ENCODE data around the gene MMP28. TPM values are rescaled to one million over a fixed set of nuclear protein-coding genes. Genes with fewer than 3 reads are reported as not detected.

MMP28 gene, protein sequence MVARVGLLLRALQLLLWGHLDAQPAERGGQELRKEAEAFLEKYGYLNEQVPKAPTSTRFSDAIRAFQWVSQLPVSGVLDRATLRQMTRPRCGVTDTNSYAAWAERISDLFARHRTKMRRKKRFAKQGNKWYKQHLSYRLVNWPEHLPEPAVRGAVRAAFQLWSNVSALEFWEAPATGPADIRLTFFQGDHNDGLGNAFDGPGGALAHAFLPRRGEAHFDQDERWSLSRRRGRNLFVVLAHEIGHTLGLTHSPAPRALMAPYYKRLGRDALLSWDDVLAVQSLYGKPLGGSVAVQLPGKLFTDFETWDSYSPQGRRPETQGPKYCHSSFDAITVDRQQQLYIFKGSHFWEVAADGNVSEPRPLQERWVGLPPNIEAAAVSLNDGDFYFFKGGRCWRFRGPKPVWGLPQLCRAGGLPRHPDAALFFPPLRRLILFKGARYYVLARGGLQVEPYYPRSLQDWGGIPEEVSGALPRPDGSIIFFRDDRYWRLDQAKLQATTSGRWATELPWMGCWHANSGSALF
- total RNA-seq (10 to 100 TPM in 1 of 9 donors, 1 to 10 TPM in 7, under 1 TPM in 1; 0.67 to 11.1 (median 4.8) TPM), polyA plus RNA-seq (1 to 10 TPM in 2 of 3 donors, under 1 TPM in 1; 0.97 to 7.4 (median 4.3) TPM)
- long read RNA-seq, donor 1 = 0 reads
- long read RNA-seq, donor 2 = 0 reads
- long read RNA-seq, donor 3, partial matches to known transcripts = 0 of 1 reads
- long read RNA-seq, donor 3, other reads (novel, unspliced or antisense) = 0 of 1 reads
- long read RNA-seq, donor 4 = 0 reads
- long read RNA-seq, donor 5, transcript MMP28-201 (8 exons, 1,928 nt) = major isoform, 9 of 18 reads
- long read RNA-seq, donor 5, partial matches to known transcripts = 5 of 18 reads
- long read RNA-seq, donor 5, other reads (novel, unspliced or antisense) = 2 of 18 reads
- long read RNA-seq, donor 6, partial matches to known transcripts = 0 of 4 reads
- long read RNA-seq, donor 6, other reads (novel, unspliced or antisense) = 1 of 4 reads
- long read RNA-seq, donor 7 = 0 reads
- long read RNA-seq, donor 8 = 0 reads
- long read RNA-seq, donor 9 = 0 reads
- long read RNA-seq, donor 10, partial matches to known transcripts = 69 of 69 reads
- long read RNA-seq, donor 10, other reads (novel, unspliced or antisense) = 0 of 69 reads

DNA sequence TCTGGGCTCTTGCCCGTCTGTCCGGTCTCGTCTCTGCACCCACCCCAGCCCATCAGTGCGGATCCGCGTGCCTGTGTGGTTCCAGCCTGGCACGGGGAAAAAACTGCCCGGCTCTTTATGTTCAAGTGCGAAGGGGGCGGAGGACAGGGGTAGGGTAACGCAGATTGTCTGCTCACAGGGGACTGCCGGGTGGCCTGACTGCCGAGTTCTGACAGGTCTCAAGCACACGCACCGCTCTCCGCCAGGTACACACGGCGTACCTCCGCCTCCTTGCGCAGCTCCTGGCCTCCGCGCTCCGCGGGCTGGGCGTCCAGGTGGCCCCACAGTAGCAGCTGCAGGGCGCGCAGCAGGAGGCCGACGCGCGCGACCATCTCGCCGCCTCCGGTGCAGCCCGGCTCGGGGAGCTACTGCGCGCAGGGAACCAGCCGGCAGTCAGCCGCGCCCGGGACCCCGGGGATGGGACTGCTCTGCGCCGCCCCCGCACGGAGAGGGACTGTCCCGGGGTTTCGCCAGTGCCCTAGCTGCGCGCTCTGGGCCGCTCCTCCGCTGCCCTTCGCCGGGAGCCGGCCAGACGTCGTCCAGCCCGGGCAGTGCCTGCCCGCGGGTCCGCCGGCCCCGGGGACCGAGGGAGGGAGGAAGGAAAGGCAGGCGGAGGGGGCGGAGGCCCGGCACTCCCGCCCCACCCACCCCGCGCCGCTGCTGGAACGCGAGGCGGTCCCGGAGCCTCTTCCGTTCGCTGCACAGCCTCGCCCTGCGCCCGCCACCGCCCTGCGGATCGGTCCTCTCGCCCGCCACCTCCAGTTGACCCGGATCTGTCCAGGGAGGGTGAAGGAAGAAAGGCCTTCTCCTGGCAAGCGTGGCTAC, at the start of gene MMP28:
Gene MMP28 (minus strand): TSS at position 635 of the 864 bp plus-strand sequence. CDS start 264 bp downstream, at position 371.
- Histone ChIP-seq H3K27ac (peak within 1 kb of the TSS in 1 of 5 donors; percentile 31), H3K36me3 (replicated peaks in 1 of 2) (no peaks in the 10 kb centered on the region), H3K4me3 (peak within 1 kb of the TSS in 2 of 4 donors; percentile 20 to 51), H3K27me3 (no peaks in the 10 kb centered on the region), H3K9me3 (replicated peaks in 1 of 3) (no peaks in the 10 kb centered on the region), H3K4me1 (replicated peaks in 1 of 2) (peaks cover 5 to 21% of the 10 kb centered on the region in 2 donors)
- peak in 5 of 7 donors; percentile 30 to 50 (median 37) for DNase-seq
- WGBS, 4 donors = 1 to 3% (median 1%) methylated on average over 5 to 89 of the region's 89 CpGs; no CpG with 5 or more reads in 1 of the 4 donors
- TF ChIP-seq, protein P1, sequence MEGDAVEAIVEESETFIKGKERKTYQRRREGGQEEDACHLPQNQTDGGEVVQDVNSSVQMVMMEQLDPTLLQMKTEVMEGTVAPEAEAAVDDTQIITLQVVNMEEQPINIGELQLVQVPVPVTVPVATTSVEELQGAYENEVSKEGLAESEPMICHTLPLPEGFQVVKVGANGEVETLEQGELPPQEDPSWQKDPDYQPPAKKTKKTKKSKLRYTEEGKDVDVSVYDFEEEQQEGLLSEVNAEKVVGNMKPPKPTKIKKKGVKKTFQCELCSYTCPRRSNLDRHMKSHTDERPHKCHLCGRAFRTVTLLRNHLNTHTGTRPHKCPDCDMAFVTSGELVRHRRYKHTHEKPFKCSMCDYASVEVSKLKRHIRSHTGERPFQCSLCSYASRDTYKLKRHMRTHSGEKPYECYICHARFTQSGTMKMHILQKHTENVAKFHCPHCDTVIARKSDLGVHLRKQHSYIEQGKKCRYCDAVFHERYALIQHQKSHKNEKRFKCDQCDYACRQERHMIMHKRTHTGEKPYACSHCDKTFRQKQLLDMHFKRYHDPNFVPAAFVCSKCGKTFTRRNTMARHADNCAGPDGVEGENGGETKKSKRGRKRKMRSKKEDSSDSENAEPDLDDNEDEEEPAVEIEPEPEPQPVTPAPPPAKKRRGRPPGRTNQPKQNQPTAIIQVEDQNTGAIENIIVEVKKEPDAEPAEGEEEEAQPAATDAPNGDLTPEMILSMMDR (IDR thresholded peaks at IDR 0.05) = no peak
- TF ChIP-seq POLR2A (IDR thresholded peaks at IDR 0.05) = peak in 1 of 2 donors; percentile 31
- intact Hi-C loops (cut with DNase I) = no loop called here

DNA sequence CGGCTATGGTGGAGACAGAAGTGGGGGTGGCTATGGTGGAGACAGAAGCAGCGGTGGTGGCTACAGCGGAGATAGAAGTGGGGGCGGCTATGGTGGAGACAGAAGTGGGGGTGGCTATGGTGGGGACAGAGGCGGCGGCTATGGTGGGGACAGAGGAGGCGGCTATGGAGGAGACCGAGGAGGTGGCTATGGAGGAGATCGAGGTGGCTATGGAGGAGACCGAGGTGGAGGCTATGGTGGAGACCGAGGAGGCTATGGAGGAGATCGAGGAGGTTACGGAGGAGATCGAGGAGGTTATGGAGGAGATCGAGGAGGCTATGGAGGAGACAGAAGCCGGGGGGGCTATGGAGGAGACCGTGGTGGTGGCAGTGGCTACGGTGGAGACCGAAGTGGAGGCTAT, 49.1 kb upstream of the MMP28 start:
- no peak overlapping the region for H3K27ac ChIP-seq
- H3K27me3 ChIP-seq = no peaks in the 10 kb centered on the region
- H3K4me1 ChIP-seq (replicated peaks in 1 of 2) = peaks cover 12 to 21% of the 10 kb centered on the region in 2 donors
- no peaks in the 10 kb centered on the region for H3K9me3 ChIP-seq (replicated peaks in 1 of 3)
- TF ChIP-seq, protein P1 (IDR thresholded peaks at IDR 0.05) = no peak
- TF ChIP-seq POLR2A (IDR thresholded peaks at IDR 0.05) = no peak
- 96 to 98% (median 97%) methylated on average over 19 of the region's 19 CpGs for WGBS, 4 donors
- no peak for DNase-seq
- peaks cover 0 to 82% of the 10 kb centered on the region in 2 donors for H3K36me3 ChIP-seq (replicated peaks in 1 of 2)
- intact Hi-C loops (cut with DNase I) = no loop called here
- H3K4me3 ChIP-seq = no peak overlapping the region

DNA sequence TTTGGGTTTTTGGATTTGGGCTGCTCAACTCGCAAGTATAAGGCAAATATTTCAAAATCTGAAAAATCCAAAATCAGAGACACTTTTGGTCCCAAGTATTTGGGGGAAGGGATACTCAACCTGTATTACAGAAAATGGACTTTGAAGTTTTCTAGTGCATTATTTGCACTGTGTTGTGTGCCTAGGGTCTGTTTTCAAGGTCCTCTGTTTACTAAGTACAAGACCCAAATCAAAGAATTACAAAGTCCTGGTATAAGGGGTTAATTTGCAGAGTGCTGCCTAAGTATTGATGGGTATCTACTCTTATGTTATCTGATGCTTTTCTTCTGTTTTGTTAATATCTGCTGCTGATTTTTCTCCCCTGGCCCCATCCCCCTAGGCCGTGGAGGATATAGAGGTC, 48.3 kb upstream of the MMP28 start:
- Histone ChIP-seq H3K36me3 (replicated peaks in 1 of 2) (peaks cover 0 to 88% of the 10 kb centered on the region in 2 donors), H3K27me3 (no peaks in the 10 kb centered on the region), H3K4me3 (no peak overlapping the region), H3K9me3 (replicated peaks in 1 of 3) (no peaks in the 10 kb centered on the region), H3K4me1 (replicated peaks in 1 of 2) (peaks cover 12 to 21% of the 10 kb centered on the region in 2 donors), H3K27ac (no peak overlapping the region)
- WGBS, 4 donors = 93 to 96% (median 94%) methylated on average over 2 of the region's 2 CpGs
- intact Hi-C loops (cut with DNase I) = no loop called here
- no peak for DNase-seq
- TF ChIP-seq, protein P1 (IDR thresholded peaks at IDR 0.05) = no peak
- TF ChIP-seq POLR2A (IDR thresholded peaks at IDR 0.05) = no peak
